Head of caudate nucleus (tissue), 42 donors: ENCODE measurements around the gene HOXB5.

Experiments used
- DNase-seq, 42 donors: peaks; one replicate each; pipeline versions ENCODE4 v3.0.0 to v3.0.0-alpha.2; 2020 to 2021; ENCODE audit warnings: mixed read lengths in 7 of 42
- intact Hi-C: fragments of 100-400 bp; cut with DNase I; formaldehyde crosslinking; loops from one replicate; pipeline ENCODE4 v1.15.0; 2022

Gene HOXB5

GRCh38 chr17:48606892-48607614 lies 13.5 kb upstream of the HOXB5 start:
- no peak for DNase-seq

GRCh38 chr17:48605991-48606891 lies 12.7 kb upstream of the HOXB5 start:
- intact Hi-C loops = no loop called here
- no peak for DNase-seq

More at GRCh38 chr17:48606892-48607614, 13.5 kb upstream of the HOXB5 start:
- intact Hi-C loops = no loop called here

- no peak for DNase-seq
- intact Hi-C loops = no loop called here
Observed at GRCh38 chr17:48605409-48605919, 11.9 kb upstream of the HOXB5 start.

- DNase-seq = no peak
- intact Hi-C loops = no loop called here
Observed at GRCh38 chr17:48604770-48605329, 11.3 kb upstream of the HOXB5 start, which contains the start of gene HOXB6. HOXB6 (minus strand) TSS chr17:48604986; CDS start chr17:48598150, 6,836 bp downstream.

DNA sequence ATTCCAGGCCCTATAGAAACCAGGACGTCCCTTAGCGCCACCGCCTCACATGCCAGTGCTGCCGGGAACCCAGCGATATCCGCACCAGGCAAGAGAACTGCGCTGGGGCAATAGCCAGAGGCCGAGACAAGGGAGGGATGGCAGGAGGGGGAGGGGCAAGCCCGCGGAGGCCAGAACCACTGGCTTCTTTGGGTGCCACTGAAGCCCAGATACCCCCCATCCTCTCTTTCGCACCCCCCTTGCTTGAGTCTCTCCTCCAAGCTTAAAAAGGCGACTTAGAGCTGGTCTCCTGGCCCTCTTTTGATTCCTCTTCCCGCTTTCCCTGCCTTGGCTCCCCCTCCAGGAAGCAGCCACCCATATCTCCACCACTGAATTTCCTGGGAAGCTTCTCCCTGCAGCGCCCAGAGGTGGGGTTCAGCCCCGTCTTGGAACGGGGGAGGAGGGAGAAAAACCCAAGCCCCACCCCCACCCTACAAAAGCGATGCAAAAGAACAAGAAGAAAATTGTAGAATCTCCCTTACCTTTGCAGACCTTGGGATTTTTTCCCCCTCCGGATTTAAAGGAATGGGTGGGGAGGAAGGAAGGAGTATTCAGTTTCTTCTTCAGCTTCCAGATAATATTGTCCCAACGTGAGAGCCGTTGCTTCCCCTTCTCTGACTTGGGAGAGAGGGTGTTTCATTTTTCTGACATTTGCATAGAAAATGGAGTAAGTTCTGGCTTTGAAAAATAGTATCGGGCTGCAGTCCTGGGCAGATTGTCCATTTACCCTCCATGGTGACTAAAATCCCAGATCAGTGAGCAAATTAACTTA lies 10.6 kb upstream of the HOXB5 start:
- no peak for DNase-seq
- intact Hi-C loops = no loop called here

GRCh38 chr17:48601539-48602425 lies 8.2 kb upstream of the HOXB5 start:
- no peak for DNase-seq
- intact Hi-C loops = no loop called here

- no peak for DNase-seq
Observed at GRCh38 chr17:48601207-48601538, 7.6 kb upstream of the HOXB5 start.

GRCh38 chr17:48600244-48601098 lies 6.9 kb upstream of the HOXB5 start:
- no peak for DNase-seq
- intact Hi-C loops = no loop called here

More at GRCh38 chr17:48601207-48601538, 7.6 kb upstream of the HOXB5 start:
- intact Hi-C loops = no loop called here

DNA sequence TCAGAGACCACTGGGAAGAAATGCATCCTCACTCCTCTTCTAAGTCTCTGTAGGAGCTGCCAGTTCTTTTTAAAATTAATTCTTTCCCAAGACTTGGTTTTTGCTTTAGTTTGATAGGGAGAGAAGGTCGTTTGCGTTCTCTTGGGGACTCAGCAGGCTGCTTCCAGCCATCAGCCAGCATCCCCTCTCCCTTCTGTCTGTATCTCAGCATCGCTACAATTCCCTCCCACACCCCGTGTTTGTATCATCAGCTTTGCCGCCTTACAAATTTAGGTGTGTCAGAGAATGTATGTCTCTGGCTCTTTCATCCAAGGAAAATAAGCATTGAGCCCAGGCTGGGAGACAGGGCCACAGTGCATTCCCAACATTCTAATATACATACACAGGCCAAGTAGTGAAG lies 5.8 kb upstream of the HOXB5 start:
- DNase-seq = no peak
- intact Hi-C loops = no loop called here

GRCh38 chr17:48598736-48599135 lies 5.2 kb upstream of the HOXB5 start:
- intact Hi-C loops = no loop called here
- no peak for DNase-seq

- intact Hi-C loops = no loop called here
- no peak for DNase-seq
Observed at GRCh38 chr17:48597778-48598631, 4.4 kb upstream of the HOXB5 start.

- intact Hi-C loops = no loop called here
- DNase-seq = no peak
Observed at GRCh38 chr17:48597528-48597777, 3.9 kb upstream of the HOXB5 start.

DNA sequence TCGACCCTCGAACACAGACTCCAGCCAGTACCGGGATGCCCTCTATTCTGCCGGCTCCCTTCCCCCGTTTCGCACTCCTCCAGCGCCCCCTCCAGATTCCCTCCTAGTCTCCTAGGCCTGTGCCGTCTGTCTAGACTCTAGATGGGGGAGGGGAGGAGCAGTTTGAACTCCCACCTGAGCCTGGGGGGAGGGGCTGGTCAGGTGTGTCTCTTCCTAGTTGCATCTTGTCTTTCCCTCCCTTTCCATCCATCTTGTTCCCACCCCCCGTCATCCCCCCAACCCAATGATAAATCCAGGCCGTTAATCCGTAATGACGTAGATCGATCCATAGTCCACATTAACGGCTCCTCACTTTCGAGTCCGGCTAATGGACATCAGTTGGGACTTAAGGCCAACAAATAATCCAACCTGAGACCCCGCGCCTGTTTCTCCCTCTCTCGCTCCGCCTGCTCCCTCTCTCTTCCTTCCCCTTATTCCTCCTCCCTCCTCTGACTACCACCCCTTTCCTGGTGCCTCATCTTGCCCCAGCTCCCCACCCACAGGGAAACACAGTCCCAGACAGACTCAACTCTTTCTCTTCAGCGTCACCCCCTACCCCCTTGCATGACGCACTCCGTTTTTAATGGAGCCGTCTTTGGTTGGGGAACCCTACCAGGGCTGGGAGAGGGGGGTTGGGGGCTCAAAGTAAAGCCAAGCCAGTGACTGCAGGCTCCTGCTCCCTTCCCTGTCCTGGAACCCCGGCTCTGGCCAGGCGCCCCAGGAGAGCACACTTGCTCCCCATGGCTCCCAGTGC lies 3.4 kb upstream of the HOXB5 start:
- no peak for DNase-seq
- intact Hi-C loops = no loop called here

GRCh38 chr17:48596000-48596734 lies 2.6 kb upstream of the HOXB5 start:
- intact Hi-C loops = no loop called here
- DNase-seq = no peak
